Stimulated activated CD4-positive, alpha-beta T cell treated with anti-CD3 and anti-CD28 coated beads, Interleukin-12 subunit alpha, Interleukin-12 subunit beta, amount 100 ng/mL, for 48 hours (primary cell): Measurements from ENCODE around the gene TMEM129.
"Not testable (repeated sequence)": the region's sequence is repeated elsewhere in the genome, so short reads cannot be mapped to it uniquely, and the experiment has no call there.

Experiments
- DNase-seq, 3 donors: peaks; one replicate each; pipeline ENCODE4 v3.0.0-alpha.2; 2020; ENCODE audit warnings: low read depth in 2 of 3, low spot score in 1 of 3

The TMEM129 gene

DNA sequence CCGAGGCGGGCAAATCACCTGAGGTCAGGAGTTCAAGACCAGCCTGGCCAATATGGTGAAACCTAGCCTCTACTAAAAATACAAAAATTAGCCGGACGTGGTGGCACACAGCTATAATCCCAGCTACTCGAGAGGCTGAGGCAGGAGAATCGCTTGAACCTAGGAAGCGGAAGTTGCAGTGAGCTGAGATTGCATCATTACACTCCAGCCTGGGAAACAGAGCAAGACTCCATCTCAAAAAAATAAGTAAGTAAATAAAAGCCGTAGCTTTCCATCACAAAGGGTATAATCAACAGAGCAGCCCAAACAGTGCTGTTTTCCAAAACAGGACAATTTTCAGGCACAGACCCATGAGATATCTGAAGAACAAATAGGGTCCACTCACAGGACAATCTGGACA is 19.5 kb downstream of the TMEM129 start:
- not testable (repeated sequence) for DNase-seq

GRCh38 chr4:1695913-1696312 is 25.2 kb downstream of the TMEM129 start:
- DNase-seq, result no peak

DNA sequence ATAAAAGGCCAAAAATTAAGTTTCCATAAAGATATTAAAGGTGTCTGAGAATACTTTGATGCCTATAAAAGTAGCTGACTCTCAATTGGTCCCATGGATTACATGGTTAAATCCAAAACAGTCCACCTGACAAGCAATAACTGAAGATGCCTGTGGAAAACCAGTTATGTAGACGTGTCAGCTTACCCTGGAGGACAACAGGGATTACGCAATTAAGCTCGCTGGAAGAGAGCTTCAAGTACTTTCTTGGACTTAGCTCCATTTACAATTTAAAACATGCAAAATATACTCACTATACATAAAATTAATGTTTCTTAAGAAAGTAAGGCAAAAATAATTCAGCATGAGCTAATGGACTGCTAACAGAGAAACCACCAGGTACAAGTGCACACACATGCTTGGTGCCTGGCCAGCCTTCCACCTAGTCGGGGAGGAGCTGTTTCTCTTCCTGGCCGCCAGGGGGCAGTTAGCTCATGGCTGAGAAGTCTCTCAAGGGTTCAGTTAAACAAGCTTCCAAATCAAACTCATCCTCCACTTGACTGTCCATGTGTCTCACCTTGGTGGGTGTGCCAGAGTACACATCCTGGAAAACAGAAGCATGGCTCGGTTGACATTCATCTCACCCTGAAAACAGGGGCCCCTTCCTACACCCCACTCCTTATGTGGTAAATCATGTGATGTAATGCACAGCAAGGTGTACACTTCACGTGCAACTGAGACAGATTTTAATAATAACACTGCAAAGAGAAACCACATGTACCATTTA is 27.8 kb downstream of the TMEM129 start:
- DNase-seq, result peak; percentile 59 to 73 (median 63)

DNA sequence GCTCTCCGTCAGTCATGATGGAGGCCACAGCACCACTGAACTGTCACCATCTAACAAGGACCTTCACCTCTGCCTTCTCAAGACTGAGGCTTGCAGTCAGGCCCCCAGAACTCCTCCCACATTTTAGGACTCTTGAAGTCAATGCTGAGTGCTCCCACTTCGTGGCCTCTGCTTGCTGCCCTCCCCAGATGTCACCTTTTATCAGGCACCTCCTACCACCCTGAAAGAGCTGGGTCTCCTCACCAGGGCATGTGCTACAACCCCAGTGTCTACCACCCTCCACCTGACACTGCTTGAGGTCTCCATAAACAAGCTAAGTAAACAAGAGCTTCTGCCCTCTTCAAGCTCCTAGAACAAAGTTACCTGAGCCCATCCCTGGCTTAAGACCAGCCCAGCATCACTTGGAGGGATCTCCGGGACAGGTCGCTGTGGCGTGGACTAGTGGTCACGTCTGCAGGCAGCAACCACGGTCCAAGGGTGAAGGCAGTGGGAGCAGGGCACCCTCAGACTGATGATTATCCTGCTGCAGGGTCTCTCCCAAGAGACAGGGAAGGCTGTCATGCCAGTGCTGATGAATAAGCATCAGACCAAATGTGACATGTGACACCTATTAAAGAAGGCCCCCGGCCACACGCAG is 29.3 kb downstream of the TMEM129 start:
- DNase-seq, result no peak

DNA sequence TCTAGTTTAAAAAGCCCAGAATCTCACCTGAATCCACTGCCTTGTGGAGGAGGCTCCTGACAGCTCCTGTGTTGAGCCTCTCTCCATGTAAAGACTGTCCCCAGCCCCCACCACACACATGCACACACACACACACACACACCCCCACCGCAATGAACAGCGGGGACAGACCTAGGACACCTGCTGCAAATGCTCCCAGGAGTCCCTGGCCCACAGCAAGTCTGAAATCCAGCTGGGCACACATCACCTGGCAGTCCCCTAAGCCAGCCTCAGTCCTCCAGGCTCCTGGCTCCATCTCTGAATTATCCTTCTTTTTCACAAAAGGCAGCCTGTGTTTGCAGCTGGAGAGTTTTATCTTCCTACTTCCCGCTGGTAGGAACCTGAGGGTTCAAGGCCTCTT is 30.4 kb downstream of the TMEM129 start:
- no peak for DNase-seq

- DNase-seq, result no peak
Observed at GRCh38 chr4:1686440-1687036, 34.6 kb downstream of the TMEM129 start.

- no peak for DNase-seq
Observed at GRCh38 chr4:1685235-1686150, 35.6 kb downstream of the TMEM129 start.

GRCh38 chr4:1684506-1685234 is 36.5 kb downstream of the TMEM129 start:
- peak in 2 of 3 donors; percentile 88 to 96 for DNase-seq

DNA sequence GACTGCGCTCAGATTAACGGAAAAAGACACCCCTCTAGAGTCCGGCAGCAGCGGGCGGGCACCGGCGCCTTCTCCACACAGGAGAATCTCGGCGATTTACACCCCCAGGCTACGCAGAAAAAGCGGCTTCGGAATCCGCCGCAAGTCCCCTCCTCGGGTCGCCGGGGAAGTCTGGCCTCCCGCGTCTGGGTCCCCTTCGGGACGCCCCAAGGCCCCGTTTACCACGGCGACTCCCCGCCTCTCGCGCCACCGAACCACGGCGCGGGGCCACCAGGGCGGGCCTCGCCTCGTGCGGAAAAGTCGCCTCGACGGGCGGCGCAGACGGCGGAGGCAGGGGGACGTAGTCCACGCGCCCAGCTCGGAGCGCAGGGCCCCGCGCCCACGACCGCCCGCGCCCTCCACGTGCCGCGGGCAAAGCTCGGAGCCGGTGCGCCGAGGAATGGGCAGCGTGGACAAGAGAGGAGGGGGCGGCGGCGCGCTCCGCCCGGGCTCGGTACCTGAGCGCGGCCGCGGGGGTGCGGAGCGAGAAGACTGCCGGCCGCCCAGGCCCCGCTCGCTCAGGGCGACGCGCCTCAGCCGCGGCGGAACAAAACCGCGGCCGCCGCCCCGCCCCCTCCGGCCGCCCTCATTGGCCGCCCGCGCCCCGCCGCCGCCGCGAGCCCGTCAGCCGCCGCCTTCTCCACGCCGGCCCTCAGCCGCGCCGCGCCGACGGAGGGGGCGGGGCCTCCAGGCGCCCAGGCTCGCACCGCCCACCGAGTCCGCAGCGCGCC is 37.2 kb downstream of the TMEM129 start, which contains the start of gene FAM53A:
Gene FAM53A, minus strand, starts transcription at position 578 of the 770 bp plus-strand sequence. CDS start 15,572 bp downstream, outside the sequence.
- peak in 1 of 3 donors; percentile 91 for DNase-seq

- DNase-seq, result no peak
Observed at GRCh38 chr4:1683261-1683735, 37.8 kb downstream of the TMEM129 start.

DNA sequence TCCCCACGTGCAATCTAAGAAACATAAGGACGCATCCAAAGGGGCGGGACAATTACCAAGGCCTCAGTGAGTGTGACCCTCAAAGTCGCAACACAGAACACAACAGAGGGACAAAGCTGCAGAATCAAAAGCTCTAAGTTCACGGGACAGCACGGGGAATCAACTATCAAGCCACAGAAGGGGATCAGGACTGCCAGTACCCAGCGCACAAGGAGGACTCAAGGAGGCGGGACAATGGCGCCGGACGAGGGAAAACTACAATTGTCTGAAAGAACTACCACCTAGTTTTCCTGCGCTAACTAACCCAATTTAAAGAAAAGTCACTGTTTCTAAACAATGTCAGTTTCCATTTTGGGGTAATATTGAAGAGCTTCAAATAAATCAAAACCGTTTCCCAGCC is 38.3 kb downstream of the TMEM129 start:
- no peak for DNase-seq

DNA sequence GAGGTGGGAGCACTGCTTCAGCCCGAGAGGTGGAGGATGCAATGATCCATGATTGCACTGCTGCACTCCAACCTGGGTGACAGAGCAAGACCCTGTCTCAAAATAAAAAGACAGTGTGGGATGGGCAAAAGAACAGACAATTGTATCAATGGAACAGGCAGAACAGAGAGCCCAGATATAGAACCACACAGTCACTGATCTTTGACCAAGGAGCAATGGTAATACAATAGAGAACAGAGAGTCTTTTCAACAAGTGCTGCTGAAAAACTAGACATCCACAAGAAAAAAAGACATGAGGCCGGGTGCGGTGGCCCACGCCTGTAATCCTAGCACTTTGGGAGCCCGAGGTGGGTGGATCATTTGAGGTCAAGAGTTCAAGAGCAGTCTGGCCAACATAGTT is 42.9 kb downstream of the TMEM129 start:
- DNase-seq, result no peak

GRCh38 chr4:1676605-1677525 is 44.3 kb downstream of the TMEM129 start:
- DNase-seq, result no peak

- DNase-seq, result no peak
Observed at GRCh38 chr4:1675802-1676137, 45.4 kb downstream of the TMEM129 start.

DNA sequence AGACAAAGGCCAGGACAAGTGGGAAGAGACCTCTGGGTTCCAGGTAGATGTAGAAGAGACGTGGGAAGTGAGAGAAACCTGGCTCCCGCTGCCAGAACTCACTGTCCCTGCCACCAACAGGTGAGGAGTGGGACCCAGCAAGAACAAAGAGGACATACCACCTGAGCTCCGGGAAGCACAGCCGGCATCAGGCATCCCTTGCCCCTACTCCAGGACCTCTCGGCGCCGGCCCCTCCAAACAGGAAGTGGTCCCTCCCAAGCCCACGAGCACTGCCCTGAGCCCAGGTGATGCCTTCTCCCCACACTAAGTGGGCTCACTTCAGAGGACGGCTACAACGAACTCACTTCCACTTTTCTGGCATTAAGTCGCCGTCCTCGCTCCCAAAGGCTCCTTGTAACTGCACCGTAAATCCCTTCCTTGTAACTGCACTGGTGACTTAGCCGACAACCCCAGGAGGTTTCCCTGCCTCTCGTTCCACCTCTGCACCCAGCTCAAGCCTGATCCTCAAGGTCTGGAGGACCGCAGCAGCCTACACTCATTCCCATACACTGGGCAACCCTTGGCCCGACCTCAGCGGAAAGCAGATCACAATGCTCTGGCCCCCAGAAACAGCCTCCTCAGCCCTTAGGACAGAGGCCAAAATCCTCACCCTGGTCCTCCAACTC is 45.9 kb downstream of the TMEM129 start:
- DNase-seq, result no peak

DNA sequence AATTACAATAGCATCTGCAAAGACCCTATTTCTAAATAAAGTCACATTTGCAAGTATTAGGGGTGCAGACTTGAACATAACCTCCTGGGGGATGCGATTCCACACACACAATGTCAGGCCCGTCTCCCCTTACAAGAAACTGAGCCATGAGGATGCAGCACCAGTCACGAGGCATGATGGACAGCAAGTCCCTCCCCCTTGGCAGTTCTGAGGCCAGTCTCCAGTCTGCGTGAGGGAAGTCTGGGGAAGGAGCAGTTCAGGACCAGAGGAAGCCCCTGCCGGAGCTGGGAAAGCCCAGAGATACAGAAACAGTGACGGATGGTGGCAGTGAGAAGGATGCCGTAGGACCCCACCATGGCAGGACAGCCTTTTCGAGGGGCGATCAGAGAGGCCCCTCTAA is 46.4 kb downstream of the TMEM129 start:
- no peak for DNase-seq

DNA sequence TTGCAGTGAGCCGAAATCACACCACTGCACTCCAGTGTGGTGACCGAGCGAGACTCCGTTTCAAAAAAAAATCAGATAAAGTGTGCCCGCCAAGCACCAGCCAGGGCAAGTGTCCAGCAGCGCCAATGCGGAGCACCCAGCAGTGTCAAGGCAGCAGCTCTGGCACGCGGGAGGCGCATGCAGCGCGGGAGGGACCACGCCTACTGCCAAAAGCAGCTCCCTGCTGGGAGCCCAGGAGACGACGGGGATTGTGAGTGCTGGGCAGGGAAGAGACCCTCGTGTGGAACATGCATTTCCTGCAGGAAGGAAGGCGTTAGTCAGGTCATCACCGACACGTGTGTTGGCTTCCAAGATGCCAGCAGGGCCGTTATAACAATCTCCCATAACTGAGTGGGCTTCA is 47.5 kb downstream of the TMEM129 start:
- no peak for DNase-seq

GRCh38 chr4:1671011-1671410 is 50.1 kb downstream of the TMEM129 start:
- not testable (repeated sequence) for DNase-seq
